Renal pelvis (tissue), 4 donors: ENCODE measurements around the gene CTNNA2. TPM values are rescaled to one million over a fixed set of nuclear protein-coding genes. Genes with fewer than 3 reads are reported as not detected.

Experiments
- DNase-seq: peaks from one replicate; pipeline ENCODE4 v3.0.0-alpha.2; 2013
- polyA plus RNA-seq, 3 donors: library from polyadenylated mRNA; unstranded; fragments of 120-200 nt; gene quantifications; one replicate each; pipeline ENCODE4 v1.2.1, GENCODE V29; 2013; ENCODE audit not compliant: insufficient read length in 3 of 3

Gene CTNNA2
- polyA plus RNA-seq, 3 donors: 4.0 to 5.2 (median 4.2) TPM

- DNase-seq: no peak
Observed at GRCh38 chr2:79788952-79789651, 276.3 kb downstream of the CTNNA2 start.

- no peak for DNase-seq
Observed at GRCh38 chr2:79789811-79790210, 277.0 kb downstream of the CTNNA2 start.

GRCh38 chr2:79792090-79792489 is 279.2 kb downstream of the CTNNA2 start:
- DNase-seq: no peak

GRCh38 chr2:79793006-79793405 is 280.2 kb downstream of the CTNNA2 start:
- no peak for DNase-seq

GRCh38 chr2:79796641-79797040 is 283.8 kb downstream of the CTNNA2 start:
- DNase-seq: no peak

GRCh38 chr2:79798776-79799175 is 285.9 kb downstream of the CTNNA2 start:
- DNase-seq: no peak

GRCh38 chr2:79799729-79800128 is 286.9 kb downstream of the CTNNA2 start:
- no peak for DNase-seq

GRCh38 chr2:79801082-79801481 is 288.2 kb downstream of the CTNNA2 start:
- no peak for DNase-seq

GRCh38 chr2:79817288-79817687 is 304.4 kb downstream of the CTNNA2 start:
- no peak for DNase-seq

- DNase-seq: no peak
Observed at GRCh38 chr2:79820281-79820680, 307.4 kb downstream of the CTNNA2 start.

GRCh38 chr2:79822136-79822535 is 309.3 kb downstream of the CTNNA2 start:
- no peak for DNase-seq

GRCh38 chr2:79824086-79824786 is 311.4 kb downstream of the CTNNA2 start:
- no peak for DNase-seq

GRCh38 chr2:79827881-79828280 is 315.0 kb downstream of the CTNNA2 start:
- DNase-seq: no peak

- no peak for DNase-seq
Observed at GRCh38 chr2:79830501-79830900, 317.6 kb downstream of the CTNNA2 start.

GRCh38 chr2:79831961-79832360 is 319.1 kb downstream of the CTNNA2 start:
- no peak for DNase-seq

GRCh38 chr2:79832511-79833234 is 319.8 kb downstream of the CTNNA2 start:
- DNase-seq: no peak

GRCh38 chr2:79833235-79833878 is 320.5 kb downstream of the CTNNA2 start:
- DNase-seq: no peak

- DNase-seq: no peak
Observed at GRCh38 chr2:79835911-79836310, 323.1 kb downstream of the CTNNA2 start.

GRCh38 chr2:79844011-79844410 is 331.2 kb downstream of the CTNNA2 start:
- no peak for DNase-seq

- no peak for DNase-seq
Observed at GRCh38 chr2:79846878-79847277, 334.0 kb downstream of the CTNNA2 start.

- no peak for DNase-seq
Observed at GRCh38 chr2:79849241-79849640, 336.4 kb downstream of the CTNNA2 start.

GRCh38 chr2:79849949-79850348 is 337.1 kb downstream of the CTNNA2 start:
- DNase-seq: no peak
